ENCODE results near the gene STK26. TPM values are rescaled to one million over a fixed set of nuclear protein-coding genes. Genes with fewer than 3 reads are reported as not detected.

Gene STK26
- total and polyA plus RNA-seq, 2 donors (not counting 1 experiment from before 2014, with no cell fraction given), result 12.4 to 32.1 TPM

- Histone ChIP-seq H3K4me1 (ENCODE audit: control insufficient read depth in 2 of 2, insufficient read depth in 2 of 2, low read length in 2 of 2) (no peaks in the 10 kb centered on the region), H3K9ac (ENCODE audit: low read length) (no peak overlapping the region), H3K27me3 (replicated peaks in 1 of 4; ENCODE audit: control extremely low read depth in 1 of 4, control insufficient read depth in 3 of 4, insufficient read depth in 4 of 4, low read length in 3 of 4) (no peaks in the 10 kb centered on the region), H3K36me3 (replicated peaks in 1 of 2; ENCODE audit: control extremely low read depth in 1 of 2, control insufficient read depth in 1 of 2, extremely low read depth in 1 of 2, insufficient read depth in 2 of 2, low read length in 1 of 2) (no peaks in the 10 kb centered on the region), H3K4me3 (ENCODE audit: control extremely low read depth in 1 of 5, extremely low read depth in 1 of 5, insufficient read depth in 1 of 5, low read depth in 2 of 5, low read length in 4 of 5) (no peak overlapping the region), H2AFZ (ENCODE audit: insufficient read depth, low read depth, low read length, poor library complexity, severe bottlenecking) (no peak overlapping the region), H3K79me2 (ENCODE audit: control insufficient read depth, insufficient read depth, low read length) (no peaks in the 10 kb centered on the region), H3K9me3 (ENCODE audit: control extremely low read depth in 1 of 3, control insufficient read depth in 2 of 3, insufficient read depth in 1 of 3, low read length in 2 of 3) (no peaks in the 10 kb centered on the region), H3K27ac (ENCODE audit: low read length in 2 of 2) (no peak overlapping the region), H3K4me2 (replicated peaks; ENCODE audit: low read depth, low read length, poor library complexity, severe bottlenecking) (no peak overlapping the region), H4K20me1 (ENCODE audit: control insufficient read depth, insufficient read depth, low read length, poor library complexity, severe bottlenecking) (no peaks in the 10 kb centered on the region)
- H3K4me1 Mint-ChIP-seq, result no peaks in the 10 kb centered on the region
- no peak for ATAC-seq (ENCODE audit: low read depth)
- ChIA-PET POLR2A (no interaction called here), CTCF (no interaction called here)
- H3K4me3 Mint-ChIP-seq, result no peak overlapping the region
- H3K9me3 Mint-ChIP-seq (ENCODE audit: insufficient read depth), result no peaks in the 10 kb centered on the region
- TF ChIP-seq, protein P1, sequence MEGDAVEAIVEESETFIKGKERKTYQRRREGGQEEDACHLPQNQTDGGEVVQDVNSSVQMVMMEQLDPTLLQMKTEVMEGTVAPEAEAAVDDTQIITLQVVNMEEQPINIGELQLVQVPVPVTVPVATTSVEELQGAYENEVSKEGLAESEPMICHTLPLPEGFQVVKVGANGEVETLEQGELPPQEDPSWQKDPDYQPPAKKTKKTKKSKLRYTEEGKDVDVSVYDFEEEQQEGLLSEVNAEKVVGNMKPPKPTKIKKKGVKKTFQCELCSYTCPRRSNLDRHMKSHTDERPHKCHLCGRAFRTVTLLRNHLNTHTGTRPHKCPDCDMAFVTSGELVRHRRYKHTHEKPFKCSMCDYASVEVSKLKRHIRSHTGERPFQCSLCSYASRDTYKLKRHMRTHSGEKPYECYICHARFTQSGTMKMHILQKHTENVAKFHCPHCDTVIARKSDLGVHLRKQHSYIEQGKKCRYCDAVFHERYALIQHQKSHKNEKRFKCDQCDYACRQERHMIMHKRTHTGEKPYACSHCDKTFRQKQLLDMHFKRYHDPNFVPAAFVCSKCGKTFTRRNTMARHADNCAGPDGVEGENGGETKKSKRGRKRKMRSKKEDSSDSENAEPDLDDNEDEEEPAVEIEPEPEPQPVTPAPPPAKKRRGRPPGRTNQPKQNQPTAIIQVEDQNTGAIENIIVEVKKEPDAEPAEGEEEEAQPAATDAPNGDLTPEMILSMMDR (IDR thresholded peaks at IDR 0.05), result no peak
- no peak for TF ChIP-seq EZH2 (IDR thresholded peaks at IDR 0.05; ENCODE audit: borderline replicate concordance, insufficient read depth, low read depth, low read length, poor library complexity, severe bottlenecking)
- H3K27me3 Mint-ChIP-seq, result no peaks in the 10 kb centered on the region
- intact Hi-C loops (cut with micrococcal nuclease), result no loop called here
- H3K27ac Mint-ChIP-seq, result no peak overlapping the region
- no peak for DNase-seq
Observed at GRCh38 chrX:132107291-132107690, 84.2 kb downstream of the STK26 start.

DNA sequence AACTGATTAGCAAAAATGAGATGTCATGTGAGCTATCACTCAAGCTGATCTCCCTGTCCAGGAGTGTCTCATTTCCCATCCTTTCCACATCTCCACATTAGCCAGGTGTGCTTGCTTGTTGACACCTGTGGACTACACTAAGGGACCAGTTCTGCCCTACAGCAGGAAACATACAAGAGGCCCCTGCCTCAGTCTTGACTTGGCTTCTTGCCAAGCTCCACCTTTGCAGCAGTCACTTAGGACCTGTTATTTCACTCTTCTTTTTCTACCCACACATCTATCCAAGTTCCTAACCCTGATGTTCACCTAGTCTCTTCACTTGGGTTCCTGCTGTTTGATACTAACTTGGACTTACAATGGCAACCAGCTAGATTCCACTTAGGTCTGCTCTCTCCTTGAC lies 91.5 kb downstream of the STK26 start:
- no peaks in the 10 kb centered on the region for H3K79me2 ChIP-seq (ENCODE audit: control insufficient read depth, insufficient read depth, low read length)
- no peak overlapping the region for H3K4me2 ChIP-seq (replicated peaks; ENCODE audit: low read depth, low read length, poor library complexity, severe bottlenecking)
- H3K4me1 ChIP-seq (ENCODE audit: control insufficient read depth in 2 of 2, insufficient read depth in 2 of 2, low read length in 2 of 2), result no peaks in the 10 kb centered on the region
- ATAC-seq (ENCODE audit: low read depth) (no peak), DNase-seq (no peak)
- no peaks in the 10 kb centered on the region for H3K9me3 ChIP-seq (ENCODE audit: control extremely low read depth in 1 of 3, control insufficient read depth in 2 of 3, insufficient read depth in 1 of 3, low read length in 2 of 3)
- no peak overlapping the region for H3K27ac ChIP-seq (ENCODE audit: low read length in 2 of 2)
- ChIA-PET CTCF (no interaction called here), POLR2A (no interaction called here)
- intact Hi-C loops (cut with micrococcal nuclease), result no loop called here
- TF ChIP-seq EZH2 (IDR thresholded peaks at IDR 0.05; ENCODE audit: borderline replicate concordance, insufficient read depth, low read depth, low read length, poor library complexity, severe bottlenecking), result no peak
- TF ChIP-seq, protein P1 (IDR thresholded peaks at IDR 0.05), result no peak
- H4K20me1 ChIP-seq (ENCODE audit: control insufficient read depth, insufficient read depth, low read length, poor library complexity, severe bottlenecking), result no peaks in the 10 kb centered on the region
- no peak overlapping the region for H2AFZ ChIP-seq (ENCODE audit: insufficient read depth, low read depth, low read length, poor library complexity, severe bottlenecking)
- no peak overlapping the region for H3K4me3 ChIP-seq (ENCODE audit: control extremely low read depth in 1 of 5, extremely low read depth in 1 of 5, insufficient read depth in 1 of 5, low read depth in 2 of 5, low read length in 4 of 5)
- no peaks in the 10 kb centered on the region for H3K36me3 ChIP-seq (replicated peaks in 1 of 2; ENCODE audit: control extremely low read depth in 1 of 2, control insufficient read depth in 1 of 2, extremely low read depth in 1 of 2, insufficient read depth in 2 of 2, low read length in 1 of 2)
- peaks cover 0 to 4% (median 0%) of the 10 kb centered on the region in 4 experiments for H3K27me3 ChIP-seq (replicated peaks in 1 of 4; ENCODE audit: control extremely low read depth in 1 of 4, control insufficient read depth in 3 of 4, insufficient read depth in 4 of 4, low read length in 3 of 4)
- no peaks in the 10 kb centered on the region for H3K9me3 Mint-ChIP-seq (ENCODE audit: insufficient read depth)
- H3K4me1 Mint-ChIP-seq, result no peaks in the 10 kb centered on the region
- no peak overlapping the region for H3K27ac Mint-ChIP-seq
- H3K9ac ChIP-seq (ENCODE audit: low read length), result no peak overlapping the region
- H3K27me3 Mint-ChIP-seq, result no peaks in the 10 kb centered on the region
- no peak overlapping the region for H3K4me3 Mint-ChIP-seq
